Smooth muscle cell (in vitro differentiated cells): Measurements from ENCODE around the gene XRCC5. TPM values are rescaled to one million over a fixed set of nuclear protein-coding genes. Genes with fewer than 3 reads are reported as not detected.

Source experiments
- DNase-seq: peaks from one replicate; lab custom pipeline; 2025; ENCODE audit not compliant: unreplicated experiment; lab: John Stamatoyannopoulos, UW
- H2AFZ ChIP-seq: fragments of 200-600 bp; sonication (generic); 2 replicates; pipeline ENCODE4 v1.6.0; 2016; ENCODE audit warnings: antibody characterized with exemption, low read depth, mild to moderate bottlenecking
- H3F3A ChIP-seq: fragments of 200-600 bp; sonication (generic); 2 replicates; pipeline ENCODE4 v1.6.0; 2017; ENCODE audit warnings: antibody characterized with exemption, low read depth
- H3K27ac ChIP-seq: fragments of 200-600 bp; sonication (generic); 2 replicates; pipeline ENCODE4 v1.5.1; 2016; ENCODE audit warnings: low read depth, mild to moderate bottlenecking
- H3K27me3 ChIP-seq: fragments of 200-600 bp; sonication (generic); 2 replicates; pipeline ENCODE4 v1.6.1; 2016; ENCODE audit warnings: low read depth, mild to moderate bottlenecking
- H3K36me3 ChIP-seq: fragments of 200-600 bp; sonication (generic); 2 replicates; pipeline ENCODE4 v1.5.1; 2016; ENCODE audit warnings: low read depth
- H3K4me1 ChIP-seq: fragments of 200-600 bp; sonication (generic); 2 replicates; pipeline ENCODE4 v1.5.1; 2016; ENCODE audit warnings: low read depth
- H3K4me2 ChIP-seq: fragments of 200-600 bp; sonication (generic); 2 replicates; pipeline ENCODE4 v1.6.0; 2016; ENCODE audit warnings: mild to moderate bottlenecking
- H3K4me3 ChIP-seq: fragments of 200-600 bp; sonication (generic); 2 replicates; pipeline ENCODE4 v1.5.1; 2016; ENCODE audit warnings: mild to moderate bottlenecking
- H3K79me2 ChIP-seq: fragments of 200-600 bp; sonication (generic); 2 replicates; pipeline ENCODE4 v1.6.0; 2016; ENCODE audit warnings: low read depth, mild to moderate bottlenecking
- H3K9ac ChIP-seq: fragments of 200-600 bp; sonication (generic); 2 replicates; pipeline ENCODE4 v1.6.0; 2016; ENCODE audit warnings: low read depth
- H3K9me3 ChIP-seq: fragments of 200-600 bp; sonication (generic); replicated peaks from 2 replicates; pipeline ENCODE4 v1.5.1; 2016; ENCODE audit warnings: low read depth
- H4K20me1 ChIP-seq: fragments of 200-600 bp; sonication (generic); 2 replicates; pipeline ENCODE4 v1.6.0; 2016; ENCODE audit warnings: low read depth
- WGBS: methylation state at CpG from one replicate; pipeline ENCODE4 v1.1.7; 2016; ENCODE audit warnings: low lambda C conversion rate; 5-methylcytosine and 5-hydroxymethylcytosine counted together
- polyA plus RNA-seq: library from polyadenylated mRNA; unstranded; fragments of >200 nt; fragmentation: Nextera tagmentation; extraction: Ambion mirVana; gene quantifications from 2 replicates; pipeline ENCODE4 v1.2.1, GENCODE V29; 2016
- total RNA-seq: library from RNA; depleted of rRNA; stranded (reverse); fragments of >200 nt; gene quantifications from 2 replicates; pipeline ENCODE4 v1.2.3, GENCODE V29; 2014
- TF ChIP-seq, protein P1 (sequence below): fragments of 200-600 bp; sonication (generic); IDR thresholded peaks from 2 replicates; pipeline ENCODE4 v1.5.1; 2017; ENCODE audit warnings: borderline replicate concordance, mild to moderate bottlenecking, antibody characterized with exemption; ENCODE audit not compliant: insufficient read depth, poor library complexity, severe bottlenecking

XRCC5 gene
- total and polyA plus RNA-seq, 2 experiments from 2014 or later = 197 to 266 TPM

DNA sequence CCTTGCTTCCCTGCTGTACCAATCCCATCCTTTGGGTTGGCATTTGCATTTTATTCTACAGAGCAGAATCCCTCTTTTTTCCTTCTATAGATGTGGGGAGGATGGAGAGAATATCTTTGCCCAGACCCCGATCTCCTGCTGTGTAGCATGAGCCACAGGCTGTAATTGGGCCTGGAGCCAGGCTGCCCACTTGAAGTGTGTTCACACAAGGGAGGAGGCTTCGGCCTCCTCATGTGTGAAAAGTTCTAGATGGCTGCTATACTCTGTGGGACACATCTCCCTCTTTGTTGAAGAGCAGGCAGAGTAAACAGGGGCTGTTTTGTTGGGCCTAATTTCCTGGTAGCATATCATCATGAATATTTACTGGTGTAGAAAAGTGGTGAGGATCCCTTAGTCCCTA, 126.3 kb downstream of the XRCC5 start:
- Histone ChIP-seq H4K20me1 (no peaks in the 10 kb centered on the region), H3K9ac (no peak overlapping the region), H3F3A (no peaks in the 10 kb centered on the region), H2AFZ (no peak overlapping the region), H3K79me2 (no peaks in the 10 kb centered on the region), H3K4me1 (no peaks in the 10 kb centered on the region), H3K4me3 (no peak overlapping the region), H3K27ac (no peak overlapping the region), H3K4me2 (no peak overlapping the region), H3K9me3 (peaks cover 9% of the 10 kb centered on the region), H3K27me3 (no peaks in the 10 kb centered on the region), H3K36me3 (peaks cover 3% of the 10 kb centered on the region)
- TF ChIP-seq, protein P1, sequence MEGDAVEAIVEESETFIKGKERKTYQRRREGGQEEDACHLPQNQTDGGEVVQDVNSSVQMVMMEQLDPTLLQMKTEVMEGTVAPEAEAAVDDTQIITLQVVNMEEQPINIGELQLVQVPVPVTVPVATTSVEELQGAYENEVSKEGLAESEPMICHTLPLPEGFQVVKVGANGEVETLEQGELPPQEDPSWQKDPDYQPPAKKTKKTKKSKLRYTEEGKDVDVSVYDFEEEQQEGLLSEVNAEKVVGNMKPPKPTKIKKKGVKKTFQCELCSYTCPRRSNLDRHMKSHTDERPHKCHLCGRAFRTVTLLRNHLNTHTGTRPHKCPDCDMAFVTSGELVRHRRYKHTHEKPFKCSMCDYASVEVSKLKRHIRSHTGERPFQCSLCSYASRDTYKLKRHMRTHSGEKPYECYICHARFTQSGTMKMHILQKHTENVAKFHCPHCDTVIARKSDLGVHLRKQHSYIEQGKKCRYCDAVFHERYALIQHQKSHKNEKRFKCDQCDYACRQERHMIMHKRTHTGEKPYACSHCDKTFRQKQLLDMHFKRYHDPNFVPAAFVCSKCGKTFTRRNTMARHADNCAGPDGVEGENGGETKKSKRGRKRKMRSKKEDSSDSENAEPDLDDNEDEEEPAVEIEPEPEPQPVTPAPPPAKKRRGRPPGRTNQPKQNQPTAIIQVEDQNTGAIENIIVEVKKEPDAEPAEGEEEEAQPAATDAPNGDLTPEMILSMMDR = no peak
- DNase-seq = no peak
- 96% methylated on average over 2 of the region's 2 CpGs for WGBS

DNA sequence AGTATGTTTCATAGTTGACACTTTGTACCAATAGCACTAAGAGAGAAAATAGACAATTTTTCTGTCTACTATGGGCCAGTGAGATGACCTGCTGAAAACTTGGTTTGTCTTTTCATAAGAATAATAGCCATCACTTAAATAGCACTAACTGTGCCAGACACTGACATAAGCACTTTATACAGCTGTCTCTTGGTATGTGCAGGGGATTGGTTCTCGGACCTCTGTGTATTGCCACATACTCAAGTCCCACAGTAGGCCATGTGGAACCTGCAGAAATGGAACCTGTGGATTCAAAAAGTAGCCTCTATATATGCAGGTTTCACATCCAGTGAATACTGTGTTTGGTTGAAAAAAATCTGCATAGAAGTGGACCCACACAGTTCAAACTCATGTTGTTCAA, 126.7 kb downstream of the XRCC5 start:
- no peaks in the 10 kb centered on the region for H3F3A ChIP-seq
- TF ChIP-seq, protein P1 = no peak
- no peaks in the 10 kb centered on the region for H3K4me1 ChIP-seq
- H3K4me3 ChIP-seq = no peak overlapping the region
- H3K4me2 ChIP-seq = no peak overlapping the region
- no peaks in the 10 kb centered on the region for H3K79me2 ChIP-seq
- peaks cover 3% of the 10 kb centered on the region for H3K36me3 ChIP-seq
- H3K27ac ChIP-seq = no peak overlapping the region
- no peak overlapping the region for H3K9ac ChIP-seq
- peaks cover 9% of the 10 kb centered on the region for H3K9me3 ChIP-seq
- H2AFZ ChIP-seq = no peak overlapping the region
- no peaks in the 10 kb centered on the region for H3K27me3 ChIP-seq
- DNase-seq = no peak
- WGBS = 93% methylated on average over 1 of the region's 1 CpG
- H4K20me1 ChIP-seq = no peaks in the 10 kb centered on the region

DNA sequence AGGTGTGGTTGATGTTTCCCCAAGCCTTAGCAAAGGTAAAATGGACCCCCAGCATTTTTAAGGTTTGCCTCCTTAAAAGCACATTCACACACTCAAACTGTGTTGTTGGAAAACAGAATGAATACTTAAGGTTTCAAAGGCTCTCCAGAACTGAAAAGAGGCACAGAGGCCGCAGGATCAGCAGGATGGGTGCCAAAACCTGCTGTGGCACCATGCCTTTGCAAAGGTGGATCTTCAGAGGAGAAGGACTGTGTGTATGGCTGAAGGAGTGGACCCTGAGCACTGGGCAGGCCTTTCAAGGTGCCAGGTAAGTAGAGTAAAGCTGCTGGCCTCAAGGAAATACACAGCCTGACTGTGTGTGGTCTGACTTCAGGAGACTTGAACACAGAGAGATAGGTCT, 127.3 kb downstream of the XRCC5 start:
- Histone ChIP-seq H3F3A (no peaks in the 10 kb centered on the region), H3K36me3 (peaks cover 3% of the 10 kb centered on the region), H3K9me3 (peaks cover 9% of the 10 kb centered on the region), H3K27ac (no peak overlapping the region), H3K4me1 (no peaks in the 10 kb centered on the region), H3K4me2 (no peak overlapping the region), H3K27me3 (no peaks in the 10 kb centered on the region), H4K20me1 (no peaks in the 10 kb centered on the region), H3K79me2 (no peaks in the 10 kb centered on the region), H3K9ac (no peak overlapping the region), H2AFZ (no peak overlapping the region), H3K4me3 (no peak overlapping the region)
- TF ChIP-seq, protein P1 = no peak
- no peak for DNase-seq
- 0% methylated on average over 1 of the region's 1 CpG for WGBS

DNA sequence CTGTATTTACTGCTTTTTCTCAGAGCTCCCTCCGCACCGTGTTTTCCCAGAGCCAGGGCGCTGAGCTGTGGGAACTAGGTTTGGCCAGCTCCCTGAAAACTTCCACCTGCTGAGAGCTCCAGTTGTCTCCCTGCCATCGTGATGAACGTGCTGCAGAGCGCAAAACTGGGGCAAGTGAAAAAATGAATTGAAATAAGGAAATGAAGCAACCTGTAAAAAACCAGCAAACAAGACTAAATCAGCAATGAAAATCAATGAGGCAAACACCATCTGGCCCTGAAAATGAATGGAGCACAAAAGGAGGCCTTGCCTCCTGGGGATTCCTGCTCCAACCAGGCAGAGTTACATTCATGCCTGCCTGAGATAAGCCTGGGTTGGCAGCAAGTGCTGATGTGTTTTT, 133.2 kb downstream of the XRCC5 start:
- Histone ChIP-seq H4K20me1 (no peaks in the 10 kb centered on the region), H2AFZ (no peak overlapping the region), H3K79me2 (no peaks in the 10 kb centered on the region), H3F3A (no peaks in the 10 kb centered on the region), H3K36me3 (no peaks in the 10 kb centered on the region), H3K27me3 (no peaks in the 10 kb centered on the region), H3K9ac (no peak overlapping the region), H3K27ac (no peak overlapping the region), H3K9me3 (no peaks in the 10 kb centered on the region), H3K4me2 (no peak overlapping the region), H3K4me1 (peaks cover 9% of the 10 kb centered on the region), H3K4me3 (no peak overlapping the region)
- DNase-seq = no peak
- WGBS = 79% methylated on average over 6 of the region's 6 CpGs
- TF ChIP-seq, protein P1 = no peak
